SH-SY5Y (cell line): Measurements from ENCODE around the gene SCML1.

Experiments
- GATA2 ChIP-seq: IDR thresholded peaks from 2 replicates; pipeline ENCODE4 v1.6.1; 2011; ENCODE audit warnings: mild to moderate bottlenecking, low read depth, low read length
- GATA3 ChIP-seq: IDR thresholded peaks from 2 replicates; pipeline ENCODE4 v1.6.1; 2011; ENCODE audit warnings: low read depth, mild to moderate bottlenecking, low read length, moderate library complexity

Gene SCML1

GRCh38 chrX:17721715-17722114 lies 15.6 kb upstream of the SCML1 start:
- TF ChIP-seq GATA3 (no peak), GATA2 (no peak)

DNA sequence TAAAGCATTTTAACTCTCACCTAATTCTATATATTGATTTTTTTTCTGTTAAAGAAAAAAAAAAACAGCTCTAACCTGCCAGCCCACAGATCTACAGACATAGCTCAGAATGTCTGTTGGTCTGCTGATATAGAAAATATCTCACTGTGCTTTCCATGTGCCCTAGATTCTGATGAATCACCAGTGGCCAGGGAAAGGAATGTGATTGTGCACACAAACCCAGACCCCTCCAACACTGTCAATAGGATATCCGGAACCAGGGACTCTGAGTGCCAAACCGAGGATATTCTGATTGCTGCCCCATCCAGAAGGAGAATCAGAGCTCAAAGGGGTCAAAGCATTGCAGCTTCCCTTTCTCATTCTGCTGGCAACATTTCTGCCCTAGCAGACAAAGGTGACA lies 12.1 kb upstream of the SCML1 start:
- TF ChIP-seq GATA3 (no peak), GATA2 (no peak)

DNA sequence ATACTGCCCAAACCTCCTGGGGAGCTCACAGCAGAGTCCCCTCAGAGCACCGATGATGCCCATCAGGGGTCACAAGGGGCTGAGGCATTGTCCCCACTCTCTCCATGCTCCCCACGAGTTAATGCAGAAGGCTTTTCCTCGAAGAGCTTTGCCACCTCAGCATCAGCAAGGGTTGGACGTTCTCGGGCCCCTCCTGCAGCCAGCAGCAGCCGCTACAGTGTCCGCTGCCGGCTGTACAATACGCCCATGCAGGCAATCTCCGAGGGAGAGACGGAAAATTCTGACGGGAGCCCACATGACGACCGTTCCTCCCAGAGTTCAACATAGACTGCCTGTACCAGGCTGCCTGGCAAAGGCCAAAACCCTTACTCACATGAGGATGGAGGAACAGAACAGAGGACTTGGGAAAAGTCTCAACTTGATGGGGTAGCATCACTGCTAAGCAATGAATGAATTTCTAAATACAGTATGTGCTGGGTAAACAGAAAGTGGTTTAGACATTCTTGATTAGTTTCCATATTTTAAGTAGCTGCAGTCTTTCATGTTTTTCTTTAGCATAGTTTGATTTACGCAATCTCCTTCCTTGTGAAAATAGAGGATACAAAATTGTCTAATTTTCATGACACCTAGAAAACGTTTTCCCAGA lies 5.0 kb upstream of the SCML1 start:
- TF ChIP-seq GATA3 (no peak), GATA2 (no peak)

DNA sequence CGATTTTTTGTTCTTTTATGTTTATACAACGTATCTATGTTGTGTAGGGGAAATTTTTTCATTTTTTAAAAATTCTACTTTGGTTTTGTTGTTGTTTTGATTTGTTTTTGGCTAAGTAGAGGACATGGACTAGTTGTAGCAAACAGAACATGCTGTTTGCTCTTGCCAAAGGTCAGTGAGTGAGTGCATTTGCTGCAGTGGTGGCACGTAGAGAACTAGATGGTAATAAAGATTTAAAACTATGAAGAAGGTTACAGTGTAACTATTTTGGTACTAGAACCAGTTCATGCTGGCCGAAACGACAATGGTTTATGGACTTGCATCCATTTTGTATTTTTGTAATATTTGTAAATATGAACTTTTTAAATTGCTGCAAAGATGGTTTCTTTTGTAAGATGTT lies 1.9 kb upstream of the SCML1 start:
- no peak for TF ChIP-seq GATA3
- no peak for TF ChIP-seq GATA2

DNA sequence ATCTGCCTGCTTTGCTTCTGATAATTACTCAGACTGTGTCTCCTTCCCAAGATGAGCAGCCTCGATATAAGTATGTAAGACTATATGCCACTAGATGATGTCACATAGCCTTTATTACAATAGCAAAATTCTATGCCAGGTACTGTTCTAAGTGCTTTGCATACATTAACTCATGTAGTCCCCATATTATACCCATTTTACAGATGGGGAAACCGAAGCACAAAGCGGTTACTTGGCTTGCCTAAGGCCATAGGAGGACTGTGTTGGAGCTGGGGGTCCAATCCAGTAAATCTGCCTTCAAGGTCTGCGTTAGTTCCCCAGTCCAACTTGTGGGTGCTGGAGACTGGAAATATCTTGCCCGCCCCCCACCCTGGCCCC lies 826 bp upstream of the SCML1 start:
- TF ChIP-seq GATA3 = no peak
- no peak for TF ChIP-seq GATA2

- TF ChIP-seq GATA2 (no peak), GATA3 (no peak)
Observed at GRCh38 chrX:17737710-17737985, 355 bp downstream of the SCML1 start.

GRCh38 chrX:17737986-17738713 lies 857 bp downstream of the SCML1 start:
- TF ChIP-seq GATA3 (no peak), GATA2 (no peak; the same call in 1 of the 2 replicates)

- no peak for TF ChIP-seq GATA2
- TF ChIP-seq GATA3 = no peak
Observed at GRCh38 chrX:17738737-17739535, 1.6 kb downstream of the SCML1 start.

- TF ChIP-seq GATA3 = no peak
- no peak for TF ChIP-seq GATA2
Observed at GRCh38 chrX:17740137-17741122, 3.1 kb downstream of the SCML1 start.

GRCh38 chrX:17741123-17741511 lies 3.8 kb downstream of the SCML1 start:
- TF ChIP-seq GATA3 (no peak), GATA2 (no peak)

GRCh38 chrX:17743913-17744312 lies 6.6 kb downstream of the SCML1 start:
- no peak for TF ChIP-seq GATA2
- TF ChIP-seq GATA3 = no peak

GRCh38 chrX:17744896-17745523 lies 7.7 kb downstream of the SCML1 start:
- TF ChIP-seq GATA3 = no peak
- TF ChIP-seq GATA2 = no peak

DNA sequence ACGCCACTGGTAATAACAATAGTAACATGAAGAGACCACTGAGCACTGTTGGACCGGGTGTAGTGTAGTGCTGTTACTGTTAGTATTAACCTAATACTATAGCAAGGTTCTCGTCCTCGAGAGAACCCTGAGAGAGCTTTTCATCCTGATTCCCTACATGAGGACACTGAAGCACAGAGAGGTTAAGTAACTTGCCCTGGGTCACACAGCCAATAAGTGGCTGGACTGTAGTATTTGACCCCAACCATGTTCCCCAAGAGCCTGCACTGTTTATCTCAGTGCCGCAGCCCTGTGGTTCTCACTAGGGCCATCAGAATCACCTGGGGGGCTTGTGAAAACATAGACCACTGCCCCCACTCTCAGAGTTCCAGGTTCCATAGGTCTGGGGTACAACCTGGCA lies 10.4 kb downstream of the SCML1 start:
- no peak for TF ChIP-seq GATA3
- no peak for TF ChIP-seq GATA2
